ENCODE results near the gene FKBP2.

The FKBP2 gene

DNA sequence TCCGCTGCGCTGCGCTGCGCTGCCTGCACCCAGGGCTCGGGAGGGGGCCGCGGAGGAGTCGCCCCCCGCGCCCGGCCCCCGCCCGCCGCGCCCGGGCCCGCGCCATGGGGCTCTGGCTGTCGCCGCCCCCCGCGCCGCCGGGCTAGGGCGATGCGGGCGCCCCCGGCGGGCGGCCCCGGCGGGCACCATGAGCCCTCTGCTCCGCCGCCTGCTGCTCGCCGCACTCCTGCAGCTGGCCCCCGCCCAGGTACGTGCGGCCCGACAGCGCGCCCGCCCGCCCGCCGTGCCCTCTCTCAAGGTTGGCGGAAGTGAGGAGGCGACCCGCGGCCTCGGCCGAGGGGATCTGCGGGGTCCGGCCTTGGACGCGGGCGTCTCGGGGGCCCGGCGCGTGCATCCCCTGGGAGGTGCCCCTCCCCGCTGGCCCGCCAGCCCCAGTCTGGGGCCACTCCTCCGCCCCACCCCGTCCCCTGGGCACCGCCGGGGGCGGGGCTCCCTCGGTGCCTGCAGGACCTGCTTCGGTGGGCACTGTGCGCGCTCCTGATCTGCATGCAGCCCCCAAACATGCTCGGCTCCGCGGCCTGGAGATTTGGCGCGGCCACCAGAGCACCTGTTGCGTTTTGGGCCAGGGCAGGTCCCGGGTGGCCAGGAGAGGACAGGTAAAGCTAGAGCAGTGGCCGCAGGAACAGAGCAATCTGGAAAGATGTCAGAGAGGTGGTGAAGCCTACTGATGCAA lies 6.1 kb upstream of the FKBP2 start (continued):
- TF ChIP-seq SCRT1 (tag by site-specific recombination; IDR thresholded peaks at IDR 0.05; ENCODE audit: borderline replicate concordance) (peak; percentile 72; the same call in 1 of the 2 replicates), KLF1 (tag by site-specific recombination; IDR thresholded peaks at IDR 0.05) (peak; percentile 84)

GRCh38 chr11:64235437-64236161 lies 5.3 kb upstream of the FKBP2 start:
- H3K4me1 ChIP-seq (ENCODE audit: control insufficient read depth, insufficient read depth, low read length): no peaks in the 10 kb centered on the region
- peaks cover 0 to 31% of the 10 kb centered on the region in 2 experiments; a peak in 1 of 3 replicates for H3K36me3 ChIP-seq (ENCODE audit: control insufficient read depth in 2 of 2, insufficient read depth in 1 of 2, low read length in 2 of 2)
- H3K4me3 ChIP-seq (ENCODE audit: low read depth, low read length): peak overlapping the region; percentile 43
- ChIA-PET POLR2A (interaction anchor here (1.0 to 3.9 kb wide), 3 partner anchors 9 to 10 kb away, joined by 3 to 12 read pairs (median 3); partner anchors contain the start of genes NUDT22 and TRPT1), CTCF (interaction anchor here (1.0 kb wide), 1 partner anchor 31 kb away, joined by 5 read pairs; no protein-coding TSS in a partner anchor)
- H3K9me3 ChIP-seq (ENCODE audit: control insufficient read depth, insufficient read depth, low read depth, low read length): no peaks in the 10 kb centered on the region
- TF ChIP-seq SCRT1 (tag by site-specific recombination; IDR thresholded peaks at IDR 0.05; ENCODE audit: borderline replicate concordance) (0 out of 2 replicates have a peak, but pooled peaks have one; percentile 5), SCRT2 (tag by site-specific recombination; IDR thresholded peaks at IDR 0.05) (peak; percentile 14; the same call in 1 of the 2 replicates), OVOL3 (tag by site-specific recombination; IDR thresholded peaks at IDR 0.05) (no peak), ZNF530 (tag by site-specific recombination; IDR thresholded peaks at IDR 0.05; ENCODE audit: low read depth) (no peak), ZNF433 (tag by site-specific recombination; IDR thresholded peaks at IDR 0.05; ENCODE audit: low read depth) (no peak), ZNF121 (tag by site-specific recombination; IDR thresholded peaks at IDR 0.05) (peak; percentile 43; the same call in 1 of the 2 replicates), GLIS2 (tag by site-specific recombination; IDR thresholded peaks at IDR 0.05) (no peak), ZNF366 (tag by site-specific recombination; conservative IDR thresholded peaks at IDR 0.05) (no peak), ZNF324 (tag by site-specific recombination; IDR thresholded peaks at IDR 0.05) (no peak), ZNF600 (tag by site-specific recombination; IDR thresholded peaks at IDR 0.05) (no peak), ZIC2 (tag by site-specific recombination; IDR thresholded peaks at IDR 0.05) (0 out of 2 replicates have a peak, but pooled peaks have one; percentile 11), ZNF561 (tag by site-specific recombination; IDR thresholded peaks at IDR 0.05; ENCODE audit: borderline replicate concordance) (no peak)
- TF ChIP-seq, protein P1, sequence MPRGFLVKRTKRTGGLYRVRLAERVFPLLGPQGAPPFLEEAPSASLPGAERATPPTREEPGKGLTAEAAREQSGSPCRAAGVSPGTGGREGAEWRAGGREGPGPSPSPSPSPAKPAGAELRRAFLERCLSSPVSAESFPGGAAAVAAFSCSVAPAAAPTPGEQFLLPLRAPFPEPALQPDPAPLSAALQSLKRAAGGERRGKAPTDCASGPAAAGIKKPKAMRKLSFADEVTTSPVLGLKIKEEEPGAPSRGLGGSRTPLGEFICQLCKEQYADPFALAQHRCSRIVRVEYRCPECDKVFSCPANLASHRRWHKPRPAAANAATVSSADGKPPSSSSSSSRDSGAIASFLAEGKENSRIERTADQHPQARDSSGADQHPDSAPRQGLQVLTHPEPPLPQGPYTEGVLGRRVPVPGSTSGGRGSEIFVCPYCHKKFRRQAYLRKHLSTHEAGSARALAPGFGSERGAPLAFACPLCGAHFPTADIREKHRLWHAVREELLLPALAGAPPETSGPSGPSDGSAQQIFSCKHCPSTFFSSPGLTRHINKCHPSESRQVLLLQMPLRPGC (tag by site-specific recombination; IDR thresholded peaks at IDR 0.05): no peak
- TF ChIP-seq, protein P2, sequence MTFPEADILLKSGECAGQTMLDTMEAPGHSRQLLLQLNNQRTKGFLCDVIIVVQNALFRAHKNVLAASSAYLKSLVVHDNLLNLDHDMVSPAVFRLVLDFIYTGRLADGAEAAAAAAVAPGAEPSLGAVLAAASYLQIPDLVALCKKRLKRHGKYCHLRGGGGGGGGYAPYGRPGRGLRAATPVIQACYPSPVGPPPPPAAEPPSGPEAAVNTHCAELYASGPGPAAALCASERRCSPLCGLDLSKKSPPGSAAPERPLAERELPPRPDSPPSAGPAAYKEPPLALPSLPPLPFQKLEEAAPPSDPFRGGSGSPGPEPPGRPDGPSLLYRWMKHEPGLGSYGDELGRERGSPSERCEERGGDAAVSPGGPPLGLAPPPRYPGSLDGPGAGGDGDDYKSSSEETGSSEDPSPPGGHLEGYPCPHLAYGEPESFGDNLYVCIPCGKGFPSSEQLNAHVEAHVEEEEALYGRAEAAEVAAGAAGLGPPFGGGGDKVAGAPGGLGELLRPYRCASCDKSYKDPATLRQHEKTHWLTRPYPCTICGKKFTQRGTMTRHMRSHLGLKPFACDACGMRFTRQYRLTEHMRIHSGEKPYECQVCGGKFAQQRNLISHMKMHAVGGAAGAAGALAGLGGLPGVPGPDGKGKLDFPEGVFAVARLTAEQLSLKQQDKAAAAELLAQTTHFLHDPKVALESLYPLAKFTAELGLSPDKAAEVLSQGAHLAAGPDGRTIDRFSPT (tag by site-specific recombination; IDR thresholded peaks at IDR 0.05): peak; percentile 75; the same call in 1 of the 2 replicates
- TF ChIP-seq, protein P3, sequence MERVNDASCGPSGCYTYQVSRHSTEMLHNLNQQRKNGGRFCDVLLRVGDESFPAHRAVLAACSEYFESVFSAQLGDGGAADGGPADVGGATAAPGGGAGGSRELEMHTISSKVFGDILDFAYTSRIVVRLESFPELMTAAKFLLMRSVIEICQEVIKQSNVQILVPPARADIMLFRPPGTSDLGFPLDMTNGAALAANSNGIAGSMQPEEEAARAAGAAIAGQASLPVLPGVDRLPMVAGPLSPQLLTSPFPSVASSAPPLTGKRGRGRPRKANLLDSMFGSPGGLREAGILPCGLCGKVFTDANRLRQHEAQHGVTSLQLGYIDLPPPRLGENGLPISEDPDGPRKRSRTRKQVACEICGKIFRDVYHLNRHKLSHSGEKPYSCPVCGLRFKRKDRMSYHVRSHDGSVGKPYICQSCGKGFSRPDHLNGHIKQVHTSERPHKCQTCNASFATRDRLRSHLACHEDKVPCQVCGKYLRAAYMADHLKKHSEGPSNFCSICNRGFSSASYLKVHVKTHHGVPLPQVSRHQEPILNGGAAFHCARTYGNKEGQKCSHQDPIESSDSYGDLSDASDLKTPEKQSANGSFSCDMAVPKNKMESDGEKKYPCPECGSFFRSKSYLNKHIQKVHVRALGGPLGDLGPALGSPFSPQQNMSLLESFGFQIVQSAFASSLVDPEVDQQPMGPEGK (tag by site-specific recombination; IDR thresholded peaks at IDR 0.05): no peak
- TF ChIP-seq, protein P4, sequence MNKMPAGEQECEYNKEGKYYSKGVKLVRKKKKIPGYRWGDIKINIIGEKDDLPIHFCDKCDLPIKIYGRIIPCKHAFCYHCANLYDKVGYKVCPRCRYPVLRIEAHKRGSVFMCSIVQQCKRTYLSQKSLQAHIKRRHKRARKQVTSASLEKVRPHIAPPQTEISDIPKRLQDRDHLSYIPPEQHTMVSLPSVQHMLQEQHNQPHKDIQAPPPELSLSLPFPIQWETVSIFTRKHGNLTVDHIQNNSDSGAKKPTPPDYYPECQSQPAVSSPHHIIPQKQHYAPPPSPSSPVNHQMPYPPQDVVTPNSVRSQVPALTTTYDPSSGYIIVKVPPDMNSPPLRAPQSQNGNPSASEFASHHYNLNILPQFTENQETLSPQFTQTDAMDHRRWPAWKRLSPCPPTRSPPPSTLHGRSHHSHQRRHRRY (tag by site-specific recombination; IDR thresholded peaks at IDR 0.05): no peak
- TF ChIP-seq, protein P5, sequence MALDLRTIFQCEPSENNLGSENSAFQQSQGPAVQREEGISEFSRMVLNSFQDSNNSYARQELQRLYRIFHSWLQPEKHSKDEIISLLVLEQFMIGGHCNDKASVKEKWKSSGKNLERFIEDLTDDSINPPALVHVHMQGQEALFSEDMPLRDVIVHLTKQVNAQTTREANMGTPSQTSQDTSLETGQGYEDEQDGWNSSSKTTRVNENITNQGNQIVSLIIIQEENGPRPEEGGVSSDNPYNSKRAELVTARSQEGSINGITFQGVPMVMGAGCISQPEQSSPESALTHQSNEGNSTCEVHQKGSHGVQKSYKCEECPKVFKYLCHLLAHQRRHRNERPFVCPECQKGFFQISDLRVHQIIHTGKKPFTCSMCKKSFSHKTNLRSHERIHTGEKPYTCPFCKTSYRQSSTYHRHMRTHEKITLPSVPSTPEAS (tag by site-specific recombination; IDR thresholded peaks at IDR 0.05): no peak
- H3K27ac ChIP-seq (ENCODE audit: extremely low read depth, low read depth, low read length): peak overlapping the region; percentile 68; the same call in 1 of the 2 replicates
